ENCODE results near the gene MFSD12. TPM values are rescaled to one million over a fixed set of nuclear protein-coding genes. Genes with fewer than 3 reads are reported as not detected.
"Not testable (repeated sequence)": the region's sequence is repeated elsewhere in the genome, so short reads cannot be mapped to it uniquely, and the experiment has no call there.

Gene MFSD12
- total RNA-seq, 2 experiments from 2014 or later: 84.5 to 90.8 TPM

GRCh38 chr19:3535563-3535965, 21.8 kb downstream of the MFSD12 start:
- POLR2A ChIA-PET: no interaction called here

DNA sequence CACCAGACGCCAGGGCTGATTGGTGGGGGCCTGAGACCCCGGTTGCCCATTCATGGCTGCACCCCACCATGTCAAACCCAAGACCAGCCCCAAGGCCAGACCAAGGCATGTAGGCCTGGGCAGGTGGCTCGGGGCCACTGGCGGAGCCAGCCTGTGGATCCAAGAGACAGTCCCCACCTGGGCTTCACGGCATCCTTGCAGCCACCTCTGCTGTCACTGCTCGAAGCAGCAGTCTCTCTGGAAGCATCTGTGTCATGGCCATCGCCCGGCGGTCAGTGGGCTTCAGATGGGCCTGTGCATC, 22.2 kb downstream of the MFSD12 start:
- Mint-ChIP-seq H3K4me3 (no peak overlapping the region), H3K36me3 (peaks cover 19% of the 10 kb centered on the region), H3K27ac (no peak overlapping the region), H3K27me3 (no peaks in the 10 kb centered on the region), H3K4me1 (peaks cover 1% of the 10 kb centered on the region), H3K9me3 (no peaks in the 10 kb centered on the region)
- ATAC-seq (ENCODE audit: low read depth) (no peak), DNase-seq (no peak)
- POLR2A ChIA-PET: no interaction called here

More at GRCh38 chr19:3535563-3535965, 21.8 kb downstream of the MFSD12 start:
- Mint-ChIP-seq H3K27ac (no peak overlapping the region), H3K36me3 (peaks cover 19% of the 10 kb centered on the region), H3K4me3 (no peak overlapping the region), H3K9me3 (no peaks in the 10 kb centered on the region), H3K27me3 (no peaks in the 10 kb centered on the region), H3K4me1 (peaks cover 1% of the 10 kb centered on the region)
- DNase-seq: no peak
- ATAC-seq (ENCODE audit: low read depth): no peak

- Mint-ChIP-seq H3K27ac (no peak overlapping the region), H3K4me1 (peaks cover 1% of the 10 kb centered on the region), H3K27me3 (no peaks in the 10 kb centered on the region), H3K36me3 (peaks cover 16% of the 10 kb centered on the region), H3K4me3 (no peak overlapping the region), H3K9me3 (no peaks in the 10 kb centered on the region)
- no peak for DNase-seq
- no peak for ATAC-seq (ENCODE audit: low read depth)
- POLR2A ChIA-PET: no interaction called here
These were observed 22.8 kb downstream of the MFSD12 start for GRCh38 chr19:3534375-3535234.

DNA sequence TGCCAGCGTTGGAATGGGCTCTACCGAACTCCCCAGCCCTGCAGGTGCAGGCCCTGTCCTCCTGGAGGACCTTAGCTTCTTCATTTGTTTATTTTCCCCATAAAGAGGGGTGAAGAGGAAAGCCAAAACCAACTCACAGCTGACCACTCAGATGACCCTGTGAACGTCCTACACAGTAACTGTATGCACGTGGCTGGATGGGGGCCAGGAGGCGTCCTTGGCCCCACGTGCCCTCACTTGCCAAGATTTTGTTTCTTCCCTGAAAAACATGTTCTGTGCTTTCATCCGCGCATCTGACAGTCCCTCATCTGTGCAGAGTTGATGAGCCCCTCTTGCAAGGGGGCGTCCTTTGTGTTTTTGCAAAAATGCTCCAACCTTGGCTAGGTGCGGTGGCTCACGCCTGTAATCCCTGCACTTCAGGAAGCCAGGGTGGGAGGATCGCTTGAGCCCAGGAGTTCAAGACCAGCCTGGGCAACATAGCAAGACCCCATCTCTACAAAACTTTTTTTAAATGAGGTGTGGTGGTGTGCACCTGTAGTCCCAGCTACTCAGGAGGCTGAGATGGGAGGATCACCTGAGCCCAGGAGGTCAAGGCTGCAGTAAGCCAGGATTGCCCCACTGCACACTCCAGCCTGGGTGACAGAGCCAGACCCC, 23.7 kb downstream of the MFSD12 start:
- ATAC-seq (ENCODE audit: low read depth) (no peak), DNase-seq (no peak)
- H3K36me3 Mint-ChIP-seq: peaks cover 14% of the 10 kb centered on the region
- POLR2A ChIA-PET: no interaction called here
- H3K4me3 Mint-ChIP-seq: no peak overlapping the region
- peaks cover 1% of the 10 kb centered on the region for H3K4me1 Mint-ChIP-seq
- no peaks in the 10 kb centered on the region for H3K27me3 Mint-ChIP-seq
- no peaks in the 10 kb centered on the region for H3K9me3 Mint-ChIP-seq
- H3K27ac Mint-ChIP-seq: no peak overlapping the region

GRCh38 chr19:3533033-3533432, 24.4 kb downstream of the MFSD12 start:
- POLR2A ChIA-PET: no interaction called here
- ATAC-seq (ENCODE audit: low read depth) (no peak), DNase-seq (no peak)
- Mint-ChIP-seq H3K36me3 (peaks cover 15% of the 10 kb centered on the region), H3K27me3 (no peaks in the 10 kb centered on the region), H3K9me3 (no peaks in the 10 kb centered on the region), H3K4me3 (no peak overlapping the region), H3K4me1 (peaks cover 1% of the 10 kb centered on the region), H3K27ac (no peak overlapping the region)

- ATAC-seq (ENCODE audit: low read depth) (no peak), DNase-seq (no peak)
- no peaks in the 10 kb centered on the region for H3K4me1 Mint-ChIP-seq
- H3K4me3 Mint-ChIP-seq: no peak overlapping the region
- H3K27me3 Mint-ChIP-seq: no peaks in the 10 kb centered on the region
- H3K9me3 Mint-ChIP-seq: no peaks in the 10 kb centered on the region
- H3K27ac Mint-ChIP-seq: no peak overlapping the region
- peaks cover 13% of the 10 kb centered on the region for H3K36me3 Mint-ChIP-seq
- POLR2A ChIA-PET: interaction anchor here (0.9 kb wide), 1 partner anchor 557 kb away, joined by 3 read pairs; no protein-coding TSS in a partner anchor
These were observed 25.1 kb downstream of the MFSD12 start for GRCh38 chr19:3532154-3532786.

GRCh38 chr19:3531716-3532115, 25.7 kb downstream of the MFSD12 start:
- ATAC-seq (ENCODE audit: low read depth) (no peak), DNase-seq (no peak)
- Mint-ChIP-seq H3K4me1 (no peaks in the 10 kb centered on the region), H3K36me3 (peaks cover 16% of the 10 kb centered on the region), H3K27ac (no peak overlapping the region), H3K27me3 (no peaks in the 10 kb centered on the region), H3K4me3 (no peak overlapping the region), H3K9me3 (no peaks in the 10 kb centered on the region)
- POLR2A ChIA-PET: interaction anchor here (0.9 kb wide), 1 partner anchor 558 kb away, joined by 3 read pairs; no protein-coding TSS in a partner anchor

- H3K27me3 Mint-ChIP-seq: no peaks in the 10 kb centered on the region
- POLR2A ChIA-PET: no interaction called here
These were observed 27.0 kb downstream of the MFSD12 start for GRCh38 chr19:3530389-3530788.

DNA sequence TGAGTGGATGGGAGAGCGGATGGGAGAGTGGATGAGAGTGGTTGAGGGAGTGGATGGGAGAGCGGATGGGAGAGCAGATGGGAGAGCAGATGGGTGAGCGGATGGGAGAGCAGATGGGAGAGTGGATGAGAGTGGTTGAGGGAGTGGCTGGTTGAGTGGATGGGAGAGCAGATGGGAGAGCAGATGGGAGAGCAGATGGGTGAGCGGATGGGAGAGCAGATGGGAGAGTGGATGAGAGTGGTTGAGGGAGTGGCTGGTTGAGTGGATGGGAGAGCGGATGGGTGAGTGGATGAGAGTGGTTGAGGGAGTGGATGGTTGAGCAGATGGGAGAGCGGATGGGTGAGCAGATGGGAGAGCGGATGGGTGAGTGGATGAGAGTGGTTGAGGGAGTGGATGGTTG, 28.1 kb downstream of the MFSD12 start:
- H3K27ac Mint-ChIP-seq; H3K9me3 Mint-ChIP-seq; H3K27me3 Mint-ChIP-seq; H3K4me1 Mint-ChIP-seq; DNase-seq; ATAC-seq (ENCODE audit: low read depth); H3K4me3 Mint-ChIP-seq; POLR2A ChIA-PET: not testable (repeated sequence)
- peaks cover 12% of the 10 kb centered on the region for H3K36me3 Mint-ChIP-seq

More at GRCh38 chr19:3530389-3530788, 27.0 kb downstream of the MFSD12 start:
- Mint-ChIP-seq H3K36me3 (peaks cover 15% of the 10 kb centered on the region), H3K4me3 (no peak overlapping the region), H3K9me3 (no peaks in the 10 kb centered on the region), H3K27ac (no peak overlapping the region), H3K4me1 (no peaks in the 10 kb centered on the region)
- DNase-seq (no peak), ATAC-seq (ENCODE audit: low read depth) (no peak)

- Mint-ChIP-seq H3K36me3 (peaks cover 12% of the 10 kb centered on the region), H3K27ac (no peak overlapping the region), H3K4me1 (no peaks in the 10 kb centered on the region), H3K9me3 (no peaks in the 10 kb centered on the region), H3K27me3 (no peaks in the 10 kb centered on the region), H3K4me3 (no peak overlapping the region)
- ATAC-seq (ENCODE audit: low read depth): no peak
- POLR2A ChIA-PET: no interaction called here
- DNase-seq: no peak
These were observed 28.7 kb downstream of the MFSD12 start for GRCh38 chr19:3528539-3529211.

- Mint-ChIP-seq H3K27me3 (no peaks in the 10 kb centered on the region), H3K27ac (no peak overlapping the region), H3K4me1 (no peaks in the 10 kb centered on the region), H3K9me3 (no peaks in the 10 kb centered on the region), H3K36me3 (peaks cover 9% of the 10 kb centered on the region), H3K4me3 (no peak overlapping the region)
- POLR2A ChIA-PET: no interaction called here
- DNase-seq (no peak), ATAC-seq (ENCODE audit: low read depth) (no peak)
These were observed 29.3 kb downstream of the MFSD12 start for GRCh38 chr19:3528080-3528479.

GRCh38 chr19:3527238-3527910, 30.0 kb downstream of the MFSD12 start:
- H3K27ac Mint-ChIP-seq: no peak overlapping the region
- no peaks in the 10 kb centered on the region for H3K9me3 Mint-ChIP-seq
- H3K4me1 Mint-ChIP-seq: no peaks in the 10 kb centered on the region
- POLR2A ChIA-PET: no interaction called here
- H3K4me3 Mint-ChIP-seq: no peak overlapping the region
- ATAC-seq (ENCODE audit: low read depth) (no peak), DNase-seq (no peak)
- H3K36me3 Mint-ChIP-seq: peaks cover 7% of the 10 kb centered on the region
- H3K27me3 Mint-ChIP-seq: no peaks in the 10 kb centered on the region

Data from activated naive CD8-positive, alpha-beta T cell treated with anti-CD3 and anti-CD28 coated beads, Interleukin-2, amount 10 ng/mL, durations not matched to agents 7 days and 5 days (primary cell).